GM18508 (cell line): Measurements from ENCODE around the gene TAF1C.

Source experiments
- ATAC-seq: cut with Tn5 transposase; IDR thresholded peaks from one replicate; pipeline ENCODE4 v1.9.1; 2021; ENCODE audit warnings: moderate number of reproducible peaks; ENCODE audit not compliant: insufficient read depth, unreplicated experiment

The TAF1C gene

DNA sequence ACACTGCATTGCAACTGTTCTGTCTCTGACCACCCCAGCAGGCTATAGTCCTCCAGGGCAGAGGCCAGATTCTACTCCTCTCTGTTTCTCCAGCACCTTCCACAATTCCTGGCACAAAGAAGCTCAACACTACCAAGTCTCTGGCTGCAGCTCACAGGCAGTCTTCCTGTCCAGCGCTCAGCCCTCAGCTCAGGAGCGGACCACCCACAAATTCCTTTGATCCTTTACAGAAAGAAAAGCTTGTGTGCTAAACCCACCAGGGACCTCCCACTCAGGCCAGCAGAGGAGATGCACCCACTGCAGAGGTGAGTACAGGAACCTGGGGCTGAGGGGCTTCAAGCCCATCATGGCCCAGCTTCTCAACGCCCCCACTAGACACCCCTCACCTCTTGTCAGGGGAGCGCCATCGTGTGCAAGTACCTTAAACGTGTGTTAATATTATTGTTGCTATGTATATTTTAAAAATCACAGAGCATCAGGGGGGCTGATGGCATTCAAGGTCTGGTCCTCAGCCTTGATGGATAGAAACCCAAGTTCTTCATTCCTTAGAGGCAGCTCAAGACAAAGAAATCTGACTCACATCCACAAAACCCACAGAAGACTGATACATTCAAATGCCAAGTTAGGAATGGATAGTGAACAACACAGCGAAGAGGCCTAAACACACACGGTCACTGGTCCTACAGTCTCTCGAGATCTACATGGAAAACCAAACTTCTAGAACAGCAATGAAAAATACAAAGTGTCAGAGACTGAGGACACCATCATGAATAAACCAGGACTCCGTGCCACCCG lies 50.3 kb downstream of the TAF1C start:
- ATAC-seq = no peak

DNA sequence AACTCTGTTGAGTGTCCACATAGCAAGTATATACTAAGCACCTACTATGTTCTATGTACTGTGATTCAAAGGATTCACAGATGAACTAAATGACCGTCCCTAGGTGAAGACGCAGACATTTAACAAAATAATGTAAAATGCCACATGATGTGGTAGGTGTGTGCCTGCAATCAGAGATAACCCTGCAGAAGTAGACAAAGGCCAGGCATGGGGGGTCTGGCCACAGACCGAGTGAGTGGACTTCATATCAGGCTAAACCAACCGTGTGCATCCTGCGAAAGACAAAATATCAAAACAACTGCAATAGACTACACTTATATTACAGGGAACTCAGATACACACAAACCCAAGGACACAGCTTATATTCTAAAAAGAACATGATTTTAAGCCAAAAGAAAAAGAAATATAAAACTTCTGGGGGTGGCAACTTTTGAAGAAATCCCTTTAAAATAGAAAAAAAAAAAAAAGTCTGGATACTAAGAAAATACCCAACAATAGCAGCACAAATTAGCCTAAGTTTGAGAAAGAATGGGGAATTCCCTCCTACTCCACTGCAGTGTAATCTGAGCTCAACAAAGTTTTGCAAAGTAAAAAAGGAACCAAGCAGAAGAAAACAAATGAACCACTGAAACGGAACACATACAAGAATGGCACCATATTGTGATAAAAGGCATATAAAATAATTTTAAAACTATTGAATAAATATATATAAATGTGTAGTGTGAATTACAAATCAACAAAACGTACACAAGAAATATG lies 54.2 kb downstream of the TAF1C start:
- ATAC-seq = no peak

DNA sequence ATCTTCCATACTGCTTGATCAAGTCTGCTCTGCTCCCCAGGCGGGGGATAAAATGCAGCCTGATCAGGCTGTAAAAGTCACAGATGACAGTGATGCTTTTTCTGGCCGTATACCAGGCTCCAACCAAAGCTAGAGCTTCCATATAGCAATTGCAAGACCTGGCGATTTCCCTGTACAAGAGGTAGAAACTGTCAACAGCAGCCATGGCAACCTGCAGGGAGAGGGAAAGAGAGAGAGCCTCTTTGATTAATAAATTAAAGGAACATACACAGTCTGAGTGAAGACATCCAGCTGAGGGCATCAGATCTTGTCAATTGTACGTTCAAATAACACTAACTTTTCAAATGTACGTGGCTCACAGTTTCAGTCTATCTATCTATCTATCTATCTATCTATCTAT lies 55.7 kb downstream of the TAF1C start:
- ATAC-seq = no peak
